Activated CD4-positive, alpha-beta memory T cell treated with anti-CD3 and anti-CD28 coated beads, Interleukin-2, amount 10 ng/mL, durations not matched to agents 7 days and 5 days (primary cell): Measurements from ENCODE around the gene PLCZ1. TPM values are rescaled to one million over a fixed set of nuclear protein-coding genes. Genes with fewer than 3 reads are reported as not detected.

ENCODE experiments used
- CTCF ChIA-PET: fragments of 350-600 bp; sonication (Branson Sonifier 250); formaldehyde crosslinking; loops from one replicate; lab custom pipeline; 2021; ENCODE audit warnings: antibody characterized with exemption, inconsistent platforms; lab: Charles Lee
- POLR2A ChIA-PET: fragments of 350-600 bp; sonication (Branson Sonifier 250); formaldehyde crosslinking; loops from one replicate; lab custom pipeline; 2021; ENCODE audit warnings: antibody characterized with exemption; lab: Charles Lee
- DNase-seq: peaks from one replicate; pipeline ENCODE4 v3.0.0-alpha.2; 2020
- H3K27ac Mint-ChIP-seq: one replicate; pipeline ENCODE4 v1.8.0; 2021; ENCODE audit warnings: mild to moderate bottlenecking, mixed read lengths
- H3K27me3 Mint-ChIP-seq: one replicate; pipeline ENCODE4 v1.8.0; 2021; ENCODE audit warnings: mixed read lengths
- H3K36me3 Mint-ChIP-seq: one replicate; pipeline ENCODE4 v1.8.0; 2021; ENCODE audit warnings: low read depth, mixed read lengths
- H3K4me1 Mint-ChIP-seq: one replicate; pipeline ENCODE4 v1.8.0; 2021; ENCODE audit warnings: mixed read lengths
- H3K4me3 Mint-ChIP-seq: one replicate; pipeline ENCODE4 v1.8.0; 2021; ENCODE audit warnings: mild to moderate bottlenecking, mixed read lengths
- H3K9me3 Mint-ChIP-seq: one replicate; pipeline ENCODE4 v1.8.0; 2021; ENCODE audit warnings: mixed read lengths
- total RNA-seq, 2 experiments: library from RNA; stranded (reverse); gene quantifications; one replicate each; pipeline ENCODE4 v1.2.3, GENCODE V29; 2021

The PLCZ1 gene
- total RNA-seq, 2 experiments from 2014 or later = not detected

GRCh38 chr12:18643681-18644080 lies 94.1 kb downstream of the PLCZ1 start:
- Mint-ChIP-seq H3K4me3 (no peak overlapping the region), H3K27me3 (no peaks in the 10 kb centered on the region), H3K36me3 (no peaks in the 10 kb centered on the region), H3K27ac (no peak overlapping the region), H3K9me3 (no peaks in the 10 kb centered on the region), H3K4me1 (no peaks in the 10 kb centered on the region)
- CTCF ChIA-PET = no interaction called here
- DNase-seq = no peak
- POLR2A ChIA-PET = no interaction called here

- H3K9me3 Mint-ChIP-seq = peaks cover 6% of the 10 kb centered on the region
- H3K36me3 Mint-ChIP-seq = no peaks in the 10 kb centered on the region
- CTCF ChIA-PET = no interaction called here
- POLR2A ChIA-PET = no interaction called here
- no peak overlapping the region for H3K4me3 Mint-ChIP-seq
- H3K27ac Mint-ChIP-seq = no peak overlapping the region
- no peaks in the 10 kb centered on the region for H3K4me1 Mint-ChIP-seq
- DNase-seq = no peak
- H3K27me3 Mint-ChIP-seq = no peaks in the 10 kb centered on the region
Measured at GRCh38 chr12:18640321-18640955, 97.4 kb downstream of the PLCZ1 start.

- no peak overlapping the region for H3K27ac Mint-ChIP-seq
- ChIA-PET POLR2A (no interaction called here), CTCF (no interaction called here)
- H3K36me3 Mint-ChIP-seq = no peaks in the 10 kb centered on the region
- no peaks in the 10 kb centered on the region for H3K4me1 Mint-ChIP-seq
- peaks cover 12% of the 10 kb centered on the region for H3K9me3 Mint-ChIP-seq
- no peaks in the 10 kb centered on the region for H3K27me3 Mint-ChIP-seq
- no peak for DNase-seq
- no peak overlapping the region for H3K4me3 Mint-ChIP-seq
Measured at GRCh38 chr12:18634382-18634781, 103.4 kb downstream of the PLCZ1 start.

Other genes starting within 250 kb of the PLCZ1 start
- not detected for gene CAPZA3, start 107 bp upstream of the PLCZ1 start, total RNA-seq